RWPE1 (cell line): Measurements from ENCODE around the gene PTPRN2.
"Not testable (repeated sequence)": the region's sequence is repeated elsewhere in the genome, so short reads cannot be mapped to it uniquely, and the experiment has no call there.

Experiments
- CTCF ChIA-PET: fragments of 350-600 bp; sonication (Branson Sonifier 250); formaldehyde crosslinking; extraction: SDS; loops from one replicate; lab custom pipeline; 2021; lab: Yijun Ruan, JAX
- POLR2A ChIA-PET: fragments of 400-600 bp; formaldehyde crosslinking; extraction: SDS; loops from one replicate; lab custom pipeline; 2020; ENCODE audit warnings: antibody characterized with exemption; ENCODE audit not compliant: low non-redundant PET; lab: Yijun Ruan, JAX
- DNase-seq: peaks from one replicate; pipeline ENCODE4 v3.0.0; 2012; ENCODE audit warnings: low spot score
- H3K27ac ChIP-seq: fragments of 450-650 bp; 2 replicates; pipeline ENCODE4 v1.5.1; 2017
- CTCF ChIP-seq: fragments of 450-650 bp; conservative IDR thresholded peaks from 2 replicates; pipeline ENCODE4 v1.5.1; 2017; ENCODE audit warnings: low read depth, mild to moderate bottlenecking

PTPRN2 gene

DNA sequence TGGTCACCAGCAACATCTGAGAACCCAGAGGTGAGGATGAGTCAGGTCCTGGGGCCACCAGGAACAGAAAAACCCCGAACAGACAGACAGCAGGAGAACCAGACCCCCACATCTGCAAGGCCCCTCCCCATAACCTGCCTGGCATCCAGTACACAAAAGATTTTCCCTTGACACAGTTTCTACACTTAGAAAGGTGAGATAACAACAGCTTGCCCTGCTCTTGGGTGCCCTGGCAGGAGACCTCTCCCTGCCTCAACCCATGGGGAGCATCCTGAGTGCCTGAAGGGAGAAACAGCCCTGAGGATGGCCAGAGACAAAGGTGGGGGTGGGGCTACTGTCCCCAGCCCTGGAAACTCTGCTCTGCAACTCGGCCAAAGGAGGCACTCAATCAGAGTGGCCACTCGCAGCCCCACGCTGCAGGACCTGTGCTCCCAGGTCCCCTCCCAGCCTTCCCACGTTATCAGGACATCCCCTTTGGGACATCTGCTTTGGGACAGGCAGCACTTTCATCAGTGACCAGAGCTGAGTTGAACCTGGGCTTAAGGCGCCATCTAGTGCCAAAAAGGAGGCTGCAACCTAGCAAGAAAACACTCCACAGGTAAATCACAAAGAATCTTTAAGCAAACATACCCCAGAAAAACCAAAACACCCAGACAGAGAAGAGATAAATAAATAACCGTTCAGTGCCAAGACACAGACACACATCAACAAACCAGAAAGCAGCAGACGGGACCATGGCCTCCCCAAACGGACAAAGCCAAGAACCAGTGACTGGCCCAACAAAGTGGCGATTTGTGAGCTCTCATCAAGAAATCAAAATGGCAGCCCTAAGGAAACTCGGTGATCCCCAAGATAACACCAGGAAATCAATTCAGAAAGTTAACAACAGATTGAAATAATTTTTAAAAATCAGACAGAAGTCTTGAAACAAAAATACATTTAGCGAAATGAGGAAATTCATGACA, 233.7 kb downstream of the PTPRN2 start:
- ChIA-PET POLR2A (no interaction called here), CTCF (interaction anchor here (0.6 to 1.4 kb wide), 7 partner anchors 9 to 817 kb away, joined by 3 to 5 read pairs (median 3); no protein-coding TSS in a partner anchor)
- H3K27ac ChIP-seq: no peak overlapping the region
- peak; percentile 14; the same call in 1 of the 2 replicates for TF ChIP-seq CTCF
- DNase-seq: peak; percentile 7

DNA sequence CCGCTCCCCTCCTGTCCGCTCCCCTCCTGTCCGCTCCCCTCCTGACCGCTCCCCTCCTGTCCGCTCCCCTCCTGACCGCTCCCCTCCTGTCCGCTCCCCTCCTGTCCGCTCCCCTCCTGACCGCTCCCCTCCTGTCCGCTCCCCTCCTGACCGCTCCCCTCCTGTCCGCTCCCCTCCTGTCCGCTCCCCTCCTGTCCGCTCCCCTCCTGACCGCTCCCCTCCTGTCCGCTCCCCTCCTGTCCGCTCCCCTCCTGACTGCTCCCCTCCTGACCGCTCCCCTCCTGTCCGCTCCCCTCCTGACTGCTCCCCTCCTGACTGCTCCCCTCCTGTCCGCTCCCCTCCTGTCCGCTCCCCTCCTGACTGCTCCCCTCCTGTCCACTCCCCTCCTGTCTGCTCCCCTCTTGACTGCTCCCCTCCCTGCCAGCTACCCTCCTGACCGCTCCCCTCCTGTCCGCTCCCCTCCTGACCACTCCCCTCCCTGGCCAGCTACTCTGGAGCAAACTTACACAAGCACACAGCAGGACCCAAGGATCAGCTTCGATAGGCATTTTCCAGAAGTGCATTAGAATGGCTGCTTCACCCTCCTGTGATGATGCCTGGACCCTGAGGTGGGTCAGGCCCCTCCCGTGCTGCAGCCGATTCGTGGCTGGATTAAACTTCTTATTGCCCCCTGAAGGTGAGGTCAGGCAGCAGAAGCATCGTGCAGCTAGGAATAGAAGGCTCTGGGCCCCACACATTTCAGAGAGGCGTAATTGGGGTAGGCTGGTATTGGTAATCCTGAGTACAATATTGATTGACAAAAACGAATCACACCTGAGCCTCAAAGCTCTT, 235.5 kb downstream of the PTPRN2 start:
- POLR2A ChIA-PET, CTCF ChIA-PET, DNase-seq, H3K27ac ChIP-seq: not testable (repeated sequence)

- POLR2A ChIA-PET: no interaction called here
- no peak overlapping the region for H3K27ac ChIP-seq
- CTCF ChIA-PET: interaction anchor here (0.6 kb wide), 1 partner anchor 75 kb away, joined by 3 read pairs; no protein-coding TSS in a partner anchor
- DNase-seq: no peak
- TF ChIP-seq CTCF: no peak
Observed at GRCh38 chr7:158351481-158351880, 236.1 kb downstream of the PTPRN2 start.

DNA sequence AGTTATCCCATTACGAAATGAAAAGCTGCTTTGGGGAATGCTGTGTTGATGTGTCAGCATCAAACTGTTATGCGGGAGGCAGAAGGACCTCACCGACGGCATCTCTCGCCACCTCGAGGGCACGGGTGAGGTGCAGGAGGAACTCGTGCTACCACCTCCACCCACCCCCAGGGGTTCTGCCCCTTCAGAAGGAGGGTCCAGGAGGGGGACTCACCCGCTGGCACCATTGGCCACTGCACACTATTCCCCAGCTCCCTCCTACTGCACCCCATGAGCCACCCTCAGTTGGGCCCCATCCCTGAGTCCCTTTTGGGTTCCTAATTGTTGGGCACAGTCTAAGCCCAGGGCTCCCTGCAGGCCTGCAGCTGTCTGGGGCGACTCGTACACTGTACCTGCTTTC, 236.6 kb downstream of the PTPRN2 start:
- DNase-seq: no peak

GRCh38 chr7:158350166-158350900, 237.3 kb downstream of the PTPRN2 start:
- H3K27ac ChIP-seq: no peak overlapping the region
- no peak for DNase-seq
- CTCF ChIA-PET: interaction anchor here (0.6 kb wide), 1 partner anchor 282 kb away, joined by 4 read pairs; no protein-coding TSS in a partner anchor
- POLR2A ChIA-PET: no interaction called here
- no peak for TF ChIP-seq CTCF

More for the DNA sequence above, 236.6 kb downstream of the PTPRN2 start:
- ChIA-PET CTCF (interaction anchor here (0.6 kb wide), 2 partner anchors 75 to 283 kb away, joined by 3 to 4 read pairs; no protein-coding TSS in a partner anchor), POLR2A (no interaction called here)
- no peak overlapping the region for H3K27ac ChIP-seq
- TF ChIP-seq CTCF: no peak

DNA sequence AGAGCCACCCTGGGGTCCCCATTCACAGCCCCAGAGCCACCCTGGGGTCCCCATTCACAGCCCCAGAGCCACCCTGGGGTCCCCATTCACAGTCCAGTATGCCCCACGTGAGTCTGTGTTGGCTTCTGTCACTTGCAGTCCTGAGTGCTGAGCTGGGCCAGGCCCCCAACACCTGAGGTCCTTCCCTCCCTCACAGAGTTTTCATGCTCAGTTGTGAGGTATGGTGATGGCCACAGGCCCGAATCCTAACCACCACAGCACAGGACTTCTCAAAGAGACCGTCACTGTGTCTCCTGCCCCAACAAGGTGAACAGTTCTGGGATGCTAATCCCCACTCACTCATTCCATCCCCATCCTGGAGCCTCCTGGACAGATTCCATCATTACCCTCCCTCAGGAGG, 239.2 kb downstream of the PTPRN2 start:
- no peak overlapping the region for H3K27ac ChIP-seq
- CTCF ChIA-PET: no interaction called here
- POLR2A ChIA-PET: no interaction called here
- no peak for TF ChIP-seq CTCF
- no peak for DNase-seq

GRCh38 chr7:158348039-158348438, 239.6 kb downstream of the PTPRN2 start:
- DNase-seq, CTCF ChIA-PET, H3K27ac ChIP-seq, POLR2A ChIA-PET: not testable (repeated sequence)
